SK-N-SH treated with all-trans-retinoic acid at 6 μM for 48 hours (cell line): Measurements from ENCODE around the gene FRK.

ENCODE experiments used
- ATAC-seq: fragments of 200-7000 bp; cut with Tn5 transposase; 3 replicates; pipeline ENCODE4 v1.9.1; 2020; ENCODE audit warnings: mild to moderate bottlenecking, moderate library complexity
- ARNTL ChIP-seq: fragments of 450-650 bp; formaldehyde crosslinking; IDR thresholded peaks from 2 replicates; pipeline ENCODE4 v1.5.0; 2020; ENCODE audit warnings: low read depth, mild to moderate bottlenecking, moderate library complexity, borderline replicate concordance
- BACH2 ChIP-seq: fragments of 250-450 bp; sonication (Bioruptor Pico); IDR thresholded peaks from 2 replicates; pipeline ENCODE4 v1.9.0; 2021; ENCODE audit warnings: mild to moderate bottlenecking, borderline replicate concordance
- CREB5 ChIP-seq: fragments of 250-450 bp; sonication (Bioruptor Pico); IDR thresholded peaks from 2 replicates; pipeline ENCODE4 v1.5.1; 2020; ENCODE audit warnings: low read depth, mild to moderate bottlenecking, moderate library complexity
- CSDC2 ChIP-seq: fragments of 250-450 bp; sonication (Bioruptor Pico); IDR thresholded peaks from 2 replicates; pipeline ENCODE4 v1.5.0; 2020; ENCODE audit warnings: mild to moderate bottlenecking, moderate library complexity
- CSRNP3 ChIP-seq: fragments of 250-450 bp; sonication (Bioruptor Pico); IDR thresholded peaks from 2 replicates; pipeline ENCODE4 v1.5.1; 2021; ENCODE audit warnings: mild to moderate bottlenecking, moderate library complexity
- ESRRG ChIP-seq: fragments of 250-450 bp; sonication (Bioruptor Pico); IDR thresholded peaks from 2 replicates; pipeline ENCODE4 v1.6.1; 2021; ENCODE audit warnings: mild to moderate bottlenecking
- GLIS3 ChIP-seq: fragments of 250-450 bp; sonication (Bioruptor Pico); IDR thresholded peaks from 2 replicates; pipeline ENCODE4 v1.5.0; 2020; ENCODE audit warnings: mild to moderate bottlenecking, moderate library complexity
- ISL1 ChIP-seq: fragments of 250-450 bp; sonication (Bioruptor Pico); IDR thresholded peaks from 2 replicates; pipeline ENCODE4 v2.1.2; 2022; ENCODE audit warnings: mild to moderate bottlenecking, moderate library complexity
- OSR1 ChIP-seq: fragments of 250-450 bp; sonication (Bioruptor Pico); IDR thresholded peaks from 2 replicates; pipeline ENCODE4 v1.8.0; 2022; ENCODE audit warnings: moderate library complexity, mild to moderate bottlenecking, inconsistent platforms
- PATZ1 ChIP-seq: fragments of 250-450 bp; sonication (Bioruptor Pico); IDR thresholded peaks from 2 replicates; pipeline ENCODE4 v1.8.0; 2020; ENCODE audit warnings: mild to moderate bottlenecking, moderate library complexity, borderline replicate concordance
- POU6F1 ChIP-seq: fragments of 250-450 bp; sonication (Bioruptor Pico); IDR thresholded peaks from 2 replicates; pipeline ENCODE4 v1.8.0; 2021; ENCODE audit warnings: low read depth, mild to moderate bottlenecking, moderate library complexity, borderline replicate concordance
- PPARA ChIP-seq: fragments of 250-450 bp; sonication (Bioruptor Pico); IDR thresholded peaks from 2 replicates; pipeline ENCODE4 v1.5.0; 2020; ENCODE audit warnings: mild to moderate bottlenecking, borderline replicate concordance
- RARB ChIP-seq: fragments of 250-450 bp; sonication (Bioruptor Pico); IDR thresholded peaks from 2 replicates; pipeline ENCODE4 v1.8.0; 2021; ENCODE audit warnings: mild to moderate bottlenecking, moderate library complexity
- SNAI2 ChIP-seq: fragments of 250-450 bp; sonication (Bioruptor Pico); IDR thresholded peaks from 2 replicates; pipeline ENCODE4 v1.5.0; 2020; ENCODE audit warnings: mild to moderate bottlenecking, moderate library complexity
- TOX ChIP-seq: fragments of 250-450 bp; sonication (Bioruptor Pico); IDR thresholded peaks from 2 replicates; pipeline ENCODE4 v1.8.0; 2021; ENCODE audit warnings: mild to moderate bottlenecking, moderate library complexity, borderline replicate concordance
- TSHZ2 ChIP-seq: fragments of 250-450 bp; sonication (Bioruptor Pico); IDR thresholded peaks from 2 replicates; pipeline ENCODE4 v1.5.0; 2020; ENCODE audit warnings: mild to moderate bottlenecking, moderate library complexity
- ZC3H10 ChIP-seq: fragments of 250-450 bp; sonication (Bioruptor Pico); IDR thresholded peaks from 2 replicates; pipeline ENCODE4 v1.5.1; 2021; ENCODE audit warnings: mild to moderate bottlenecking, moderate library complexity
- ZFP3 ChIP-seq: fragments of 250-450 bp; sonication (Bioruptor Pico); IDR thresholded peaks from 2 replicates; pipeline ENCODE4 v1.5.0; 2020; ENCODE audit warnings: mild to moderate bottlenecking, moderate library complexity
- ZFP30 ChIP-seq: fragments of 450-650 bp; formaldehyde crosslinking; IDR thresholded peaks from 2 replicates; pipeline ENCODE4 v1.5.0; 2022; ENCODE audit warnings: mild to moderate bottlenecking, moderate library complexity
- ZNF565 ChIP-seq: fragments of 450-650 bp; formaldehyde crosslinking; conservative IDR thresholded peaks from 2 replicates; pipeline ENCODE4 v1.5.0; 2020; ENCODE audit warnings: low read depth, mild to moderate bottlenecking, moderate library complexity
- ZNF70 ChIP-seq: fragments of 450-650 bp; formaldehyde crosslinking; IDR thresholded peaks from 2 replicates; pipeline ENCODE4 v1.5.0; 2020; ENCODE audit warnings: mild to moderate bottlenecking, moderate library complexity
- ZNF8 ChIP-seq: fragments of 450-650 bp; formaldehyde crosslinking; IDR thresholded peaks from 2 replicates; pipeline ENCODE4 v1.5.0; 2020; ENCODE audit warnings: mild to moderate bottlenecking, moderate library complexity

The FRK gene

DNA sequence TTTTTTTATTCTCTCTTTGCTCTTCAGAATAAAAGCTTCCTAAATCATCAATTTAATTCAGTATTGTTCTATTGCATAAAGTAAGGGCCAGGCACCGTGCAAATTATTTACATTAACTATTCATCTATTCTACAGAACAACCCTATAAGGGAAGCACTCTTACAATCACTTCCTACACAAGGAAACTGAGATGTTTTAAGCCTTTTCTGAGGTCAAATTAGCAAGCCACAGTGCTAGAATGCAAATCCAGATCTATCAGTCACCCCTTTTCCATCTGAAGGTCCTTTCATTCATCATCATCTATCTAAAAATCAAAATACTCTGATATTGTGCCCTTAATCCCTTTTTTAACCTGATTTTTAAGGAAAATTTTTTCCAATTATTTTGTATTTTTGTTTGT is 31.2 kb downstream of the FRK start:
- no peak for ATAC-seq
- no peak for TF ChIP-seq ZNF8 (CRISPR knock-in tag)
- no peak for TF ChIP-seq OSR1
- TF ChIP-seq ESRRG (CRISPR knock-in tag), result no peak
- no peak for TF ChIP-seq BACH2 (CRISPR knock-in tag)
- no peak for TF ChIP-seq ZNF70 (CRISPR knock-in tag)
- TF ChIP-seq SNAI2, result no peak
- TF ChIP-seq CREB5 (CRISPR knock-in tag), result no peak
- TF ChIP-seq ZC3H10 (CRISPR knock-in tag), result no peak
- no peak for TF ChIP-seq CSRNP3 (CRISPR knock-in tag)
- TF ChIP-seq GLIS3, result no peak
- TF ChIP-seq TOX, result no peak

- TF ChIP-seq CSDC2 (CRISPR knock-in tag) (no peak), POU6F1 (CRISPR knock-in tag) (no peak), ZFP3 (CRISPR knock-in tag) (no peak), RARB (CRISPR knock-in tag) (no peak), TSHZ2 (no peak), ZFP30 (no peak), ZNF8 (CRISPR knock-in tag) (no peak), TOX (no peak), PPARA (CRISPR knock-in tag) (no peak), ARNTL (CRISPR knock-in tag) (no peak), SNAI2 (no peak), PATZ1 (CRISPR knock-in tag) (no peak), ZNF565 (CRISPR knock-in tag) (no peak), ZC3H10 (CRISPR knock-in tag) (no peak), ESRRG (CRISPR knock-in tag) (no peak), BACH2 (CRISPR knock-in tag) (no peak), CREB5 (CRISPR knock-in tag) (no peak)
- ATAC-seq, result no peak
Observed at GRCh38 chr6:116028233-116028632, 32.5 kb downstream of the FRK start.

DNA sequence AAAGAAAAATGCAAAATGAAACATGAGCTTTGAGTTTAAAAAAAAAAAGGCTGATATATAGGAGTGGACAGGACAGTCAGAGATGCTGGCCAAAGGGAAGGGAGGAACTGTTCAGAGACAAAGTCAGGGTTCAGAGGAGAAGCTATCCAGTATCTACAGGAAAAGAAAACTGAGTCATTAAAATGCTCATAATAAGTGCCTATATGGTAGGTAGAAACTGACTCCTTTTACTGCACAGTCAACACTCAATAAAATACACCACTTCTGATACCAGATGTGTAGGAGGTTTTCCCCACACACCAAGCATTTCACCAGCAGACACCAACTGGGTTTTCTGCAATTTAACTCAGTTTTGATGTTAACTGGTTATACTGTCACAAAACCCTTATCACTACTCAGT is 32.9 kb downstream of the FRK start:
- ATAC-seq, result no peak
- TF ChIP-seq ZFP30 (no peak), POU6F1 (CRISPR knock-in tag) (no peak), ZFP3 (CRISPR knock-in tag) (no peak), ZC3H10 (CRISPR knock-in tag) (no peak), ISL1 (CRISPR knock-in tag) (no peak), TSHZ2 (no peak), CSRNP3 (CRISPR knock-in tag) (no peak)
